ENCODE data around the gene SNAPC2.

The SNAPC2 gene

GRCh38 chr19:7971553-7972520, 51.7 kb downstream of the SNAPC2 start:
- DNase-seq = no peak

All from fibroblast of upper back skin (primary cell).